Activated CD4-positive, alpha-beta T cell treated with anti-CD3 and anti-CD28 coated beads, Interleukin-10, Interleukin-2, amounts not matched to agents 100 ng/mL and 50 ng/mL, durations not matched to agents 16 hours and 8 hours (primary cell): Measurements from ENCODE around the gene TOMM70.

ENCODE experiments used
- DNase-seq: peaks from one replicate; pipeline ENCODE4 v3.0.0-alpha.2; 2020

TOMM70 gene

DNA sequence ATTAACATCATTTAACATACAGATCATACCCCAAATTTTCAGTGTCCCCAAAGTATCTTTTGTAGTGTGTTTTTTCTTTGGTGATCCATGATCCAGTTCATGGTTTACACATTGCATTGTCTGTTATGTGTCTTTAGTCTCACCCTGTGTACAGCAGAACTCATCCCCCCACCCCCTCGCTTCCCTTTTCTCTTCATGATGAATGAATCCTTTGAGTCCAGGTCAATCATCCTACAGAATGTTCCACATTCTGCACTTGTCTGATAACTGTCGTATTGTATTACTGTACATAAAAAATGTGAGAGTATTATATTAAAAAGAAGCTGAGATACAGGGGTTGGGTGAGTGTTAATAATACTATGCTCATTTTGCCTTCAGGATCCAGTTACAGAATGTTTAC, 80.9 kb downstream of the TOMM70 start:
- no peak for DNase-seq

DNA sequence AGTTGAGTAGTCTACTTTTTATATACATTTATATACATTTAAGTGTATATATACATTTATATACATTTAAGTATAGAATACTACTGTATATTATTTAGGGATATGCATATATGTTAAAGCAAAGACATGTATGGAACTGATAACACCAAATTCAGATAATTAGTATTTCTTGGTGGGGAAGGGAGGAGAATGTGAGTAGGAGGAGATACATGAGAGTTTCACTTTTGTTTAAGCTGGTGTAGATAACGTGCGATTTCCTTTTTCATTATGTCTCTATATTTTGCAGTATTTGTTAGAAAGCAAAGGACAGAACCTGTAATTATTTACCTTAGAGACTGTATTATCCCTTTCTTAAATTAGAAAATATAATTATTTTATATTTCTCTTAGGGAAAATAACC, 83.0 kb downstream of the TOMM70 start:
- peak; percentile 23 for DNase-seq

- DNase-seq: peak; percentile 61
Observed at GRCh38 chr3:100316641-100317069, 84.2 kb downstream of the TOMM70 start.
